COLO829 (cell line): ENCODE results near the gene ABR.
"Not testable (repeated sequence)": the region's sequence is repeated elsewhere in the genome, so short reads cannot be mapped to it uniquely, and the experiment has no call there.

Experiments used
- DNase-seq: peaks from one replicate; pipeline ENCODE4 v3.0.0; 2012; ENCODE audit warnings: low spot score

Gene ABR

DNA sequence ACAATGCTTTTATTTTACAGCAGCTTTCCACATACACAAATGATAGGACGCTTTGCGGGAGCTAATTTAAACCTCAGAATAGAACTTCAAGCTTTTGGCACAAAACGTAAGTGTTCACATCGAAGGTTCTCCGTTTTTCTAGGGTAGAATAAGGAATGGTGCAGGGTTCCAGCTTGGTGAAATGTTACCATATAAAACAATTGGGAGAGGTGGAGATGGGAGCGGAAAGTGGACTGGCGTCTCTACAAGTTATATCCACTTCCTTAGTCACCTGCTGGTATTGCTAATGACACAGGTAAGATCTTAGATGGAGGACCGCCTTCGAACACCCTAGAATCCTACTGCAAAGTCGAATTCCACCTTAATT is 198.5 kb downstream of the ABR start:
- no peak for DNase-seq

DNA sequence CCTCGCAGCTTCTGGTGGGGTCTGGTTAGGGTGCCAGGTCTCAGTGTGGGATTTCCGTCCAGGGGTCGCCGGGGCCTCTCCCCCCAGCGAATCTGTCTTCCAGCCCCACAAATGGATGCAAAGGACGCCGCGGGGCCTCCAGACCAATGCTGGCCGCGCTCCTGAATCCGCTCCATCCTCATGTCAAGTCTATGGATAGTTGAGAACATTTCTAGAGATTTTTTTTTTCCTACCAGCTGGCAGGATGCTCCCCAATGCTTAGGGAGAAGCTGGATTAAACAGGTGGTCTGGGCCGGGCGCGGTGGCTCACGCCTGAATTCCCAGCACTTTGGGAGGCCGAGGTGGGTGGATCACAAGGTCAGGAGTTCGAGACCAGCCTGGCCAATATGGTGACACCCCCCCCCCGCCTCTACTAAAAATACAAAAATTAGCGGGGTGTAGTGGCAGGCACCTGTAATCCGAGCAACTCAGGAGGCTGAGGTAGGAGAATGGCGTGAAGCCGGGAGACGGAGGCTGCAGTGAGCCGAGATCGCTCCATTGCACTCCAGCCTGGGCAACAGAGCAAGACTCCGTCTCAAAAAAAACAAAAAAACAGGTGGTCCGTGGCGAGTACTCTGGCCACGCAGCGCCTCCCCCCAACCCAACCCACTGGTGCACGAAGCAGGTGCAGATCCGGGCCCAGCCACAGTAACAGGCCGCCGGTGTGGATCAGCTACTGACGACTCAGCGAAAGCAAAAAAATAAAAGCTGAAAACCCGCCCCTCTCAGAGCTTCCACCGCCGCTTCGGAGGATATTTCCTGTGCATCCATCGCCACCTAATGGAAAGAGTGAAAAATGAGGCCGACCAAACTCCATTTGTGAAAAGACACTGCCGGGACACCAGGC is 199.1 kb downstream of the ABR start:
- peak; percentile 63 for DNase-seq

DNA sequence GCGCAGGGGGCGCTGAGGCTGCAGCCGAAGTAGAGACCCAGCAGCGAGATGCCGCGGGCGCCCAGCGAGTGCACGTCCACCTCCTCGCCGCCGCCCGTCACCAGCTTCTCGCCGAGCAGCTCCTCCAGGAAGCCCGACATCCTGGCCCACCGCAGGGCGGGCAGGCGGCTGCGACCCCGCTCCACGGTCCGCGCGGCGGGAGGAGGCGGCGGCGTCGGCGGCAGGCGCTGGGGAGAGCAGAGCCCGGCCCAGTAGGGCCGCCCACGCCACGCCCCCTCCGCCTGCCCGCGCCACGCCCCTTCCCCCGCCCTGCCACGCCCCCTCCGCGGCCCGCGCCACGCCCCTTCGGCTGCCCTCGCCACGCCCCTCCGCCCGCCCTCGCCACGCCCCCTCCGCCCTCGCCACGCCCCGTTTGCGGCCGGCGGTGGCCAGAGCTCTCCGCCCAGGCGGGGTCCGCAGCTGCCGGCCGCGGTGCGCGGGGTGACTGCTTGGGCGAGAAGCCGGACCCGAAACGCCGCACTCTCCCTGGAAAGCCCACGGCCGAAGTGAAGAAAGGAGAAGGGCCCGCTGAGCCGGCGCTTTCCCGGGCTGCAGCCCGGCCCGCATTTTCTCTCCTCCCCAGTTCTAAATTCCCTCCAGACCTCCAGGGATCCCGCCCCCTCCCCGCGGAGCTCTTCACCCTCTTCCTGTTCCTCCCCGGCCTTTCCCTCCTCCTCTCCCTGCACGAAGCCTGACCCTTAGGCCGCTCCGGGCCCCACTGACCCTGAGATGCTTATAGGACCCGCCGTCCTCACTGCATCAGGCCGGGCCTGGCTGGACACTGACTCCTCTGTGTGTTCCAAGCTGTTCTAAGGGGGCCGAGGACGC is 200.0 kb downstream of the ABR start, which contains the start of gene NXN:
Gene NXN (minus strand): TSS at position 238 of the 867 bp plus-strand sequence.
- DNase-seq: peak; percentile 71

- no peak for DNase-seq
Measured at GRCh38 chr17:979212-979538, 200.6 kb downstream of the ABR start.

DNA sequence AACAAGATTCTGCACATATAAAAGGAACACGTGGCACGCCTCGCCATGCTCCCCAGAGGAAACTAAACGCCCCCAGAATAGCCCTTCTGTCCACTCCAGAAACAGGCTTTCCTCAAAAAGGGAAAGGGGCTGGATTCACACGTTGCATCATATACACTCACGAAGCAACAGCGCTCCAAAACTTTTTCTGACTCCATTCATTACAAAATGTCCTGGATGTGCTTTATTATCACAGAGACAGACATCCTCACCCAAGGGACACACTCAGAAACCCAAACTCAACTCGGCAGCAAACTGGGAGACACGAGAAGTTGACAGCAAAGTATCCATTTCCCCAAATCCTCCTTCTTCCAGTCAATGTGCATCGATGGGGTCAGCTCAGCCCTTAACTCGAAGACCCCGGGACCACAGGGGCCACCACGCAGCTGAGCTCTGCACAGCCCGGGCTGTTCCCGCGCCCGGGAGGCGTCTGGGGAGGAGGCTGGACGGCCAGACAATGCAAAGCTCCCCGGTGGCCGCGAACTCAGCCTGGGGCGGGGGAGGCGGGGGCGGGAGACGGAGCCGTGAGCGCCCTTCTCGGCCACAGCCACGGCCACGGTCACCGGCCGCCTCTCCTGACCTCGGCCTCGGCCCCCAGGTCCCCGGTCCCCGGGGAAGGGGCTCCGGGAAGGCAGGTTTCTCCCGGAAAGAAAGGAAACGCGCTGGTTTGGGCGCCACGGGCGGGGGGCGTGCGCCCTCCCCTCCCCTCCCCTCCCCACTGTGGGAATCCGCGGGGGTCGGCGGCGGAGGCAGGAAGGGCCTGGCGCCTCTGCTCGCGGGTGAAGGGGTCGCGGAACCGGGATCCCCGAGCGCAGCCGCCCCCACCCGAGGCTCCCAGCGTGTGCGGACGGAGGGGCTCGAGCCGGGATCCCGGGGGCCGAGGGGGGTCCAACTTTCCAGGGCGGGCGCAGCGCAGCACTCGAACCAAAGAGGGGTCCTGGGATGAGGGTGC is 201.4 kb downstream of the ABR start:
- no peak for DNase-seq

DNA sequence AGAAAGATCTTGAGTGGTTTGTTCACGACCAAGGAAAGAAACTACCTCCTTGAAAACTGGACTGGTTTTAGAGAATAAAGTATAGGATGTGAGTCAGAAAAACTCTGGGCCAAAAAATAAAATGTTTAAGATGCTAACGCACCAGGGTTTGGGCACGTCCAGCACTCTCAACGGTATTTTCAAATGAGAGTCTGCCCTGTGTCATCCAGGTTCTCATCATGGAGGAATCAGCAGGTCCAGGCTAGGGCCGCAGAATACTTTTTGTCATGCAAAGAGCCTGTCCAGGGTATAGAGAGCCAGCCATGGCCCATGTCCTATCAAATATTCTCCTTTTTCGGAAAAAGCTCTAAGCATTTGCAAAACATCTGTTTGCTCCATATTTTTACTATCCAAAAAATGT is 202.6 kb downstream of the ABR start:
- no peak for DNase-seq

- DNase-seq: no peak
Measured at GRCh38 chr17:976312-976711, 203.5 kb downstream of the ABR start.

GRCh38 chr17:975371-975915 is 204.3 kb downstream of the ABR start:
- DNase-seq: no peak

DNA sequence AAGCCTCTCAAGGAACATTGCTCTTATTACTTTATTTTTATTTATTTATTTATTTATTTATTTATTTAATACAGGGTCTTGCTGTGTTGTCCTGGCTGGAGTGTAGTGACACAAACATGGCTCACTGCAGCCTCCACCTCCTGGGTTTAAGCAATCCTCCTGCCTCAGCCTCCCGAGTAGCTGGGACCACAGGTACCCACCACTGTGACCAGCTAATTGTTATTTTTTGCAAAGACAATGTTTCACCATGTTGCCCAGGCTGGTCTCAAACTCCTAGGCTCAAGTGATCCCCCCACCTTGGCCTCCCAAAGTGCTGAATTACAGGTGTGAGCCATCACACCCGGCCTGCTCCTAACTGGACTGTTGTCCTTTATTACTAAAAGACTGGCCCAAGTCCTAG is 205.0 kb downstream of the ABR start:
- not testable (repeated sequence) for DNase-seq

GRCh38 chr17:973053-973452 is 206.7 kb downstream of the ABR start:
- DNase-seq: no peak

DNA sequence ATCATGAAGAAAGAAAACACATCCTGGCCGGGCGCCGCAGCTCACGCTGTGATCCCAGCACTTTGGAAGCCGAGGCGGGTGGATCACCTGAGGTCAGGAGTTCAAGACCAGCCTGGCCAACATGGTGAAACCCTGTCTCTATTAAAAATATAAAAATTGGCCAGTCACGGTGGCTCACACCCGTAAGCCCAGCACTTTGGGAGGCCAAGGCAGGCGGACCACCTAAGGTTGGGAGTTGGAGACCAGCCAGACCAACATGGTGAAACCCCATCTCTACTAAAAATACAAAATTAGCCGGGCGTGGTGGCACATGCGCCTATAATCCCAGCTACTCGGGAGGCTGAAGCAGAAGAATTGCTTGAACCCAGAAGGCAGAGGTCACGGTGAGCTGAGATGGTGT is 207.9 kb downstream of the ABR start:
- not testable (repeated sequence) for DNase-seq

DNA sequence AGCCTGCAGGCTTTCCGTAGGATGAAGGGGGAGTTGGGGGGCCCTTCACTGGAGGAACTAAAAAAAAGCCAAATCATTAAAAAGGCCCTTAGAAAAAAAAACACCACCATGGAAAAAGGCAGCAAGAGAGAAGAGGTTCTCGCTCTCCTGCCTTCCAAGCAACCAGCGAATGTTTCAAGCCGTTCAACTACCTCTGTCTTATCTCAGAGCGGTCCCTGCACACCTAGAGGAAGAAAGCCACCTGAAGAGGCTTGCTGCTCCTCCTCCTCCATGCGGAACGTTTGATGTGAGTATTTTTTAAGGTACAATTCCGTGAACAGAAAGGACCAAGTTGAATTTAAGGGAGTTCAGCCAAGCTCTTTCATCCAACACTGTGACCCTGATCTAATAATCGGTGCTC is 209.4 kb downstream of the ABR start:
- DNase-seq: no peak

DNA sequence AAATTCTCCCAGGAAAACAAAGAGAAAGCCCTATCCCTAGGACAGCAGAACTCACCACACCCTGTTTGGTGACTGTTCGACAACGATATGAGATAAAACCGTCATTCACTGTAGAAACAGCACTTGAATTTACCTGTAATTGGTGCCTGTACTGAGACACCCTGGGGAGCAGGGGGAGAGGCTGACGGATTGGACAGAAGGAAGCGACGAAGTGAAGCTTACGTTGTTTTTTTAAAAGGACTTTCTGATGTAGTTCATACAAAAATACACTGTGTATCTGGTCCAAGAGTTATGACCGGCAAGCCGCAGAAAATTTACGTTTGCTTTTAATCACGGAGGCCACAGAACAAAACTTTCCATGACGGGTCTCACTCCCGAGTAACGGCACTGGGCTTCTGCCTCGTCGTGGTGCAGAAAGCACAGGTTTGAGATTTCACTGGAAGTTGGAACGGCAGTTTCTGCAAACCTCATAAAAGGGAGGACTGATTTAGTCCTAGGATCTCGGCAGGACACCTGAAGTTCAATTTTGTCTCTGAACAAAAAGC is 209.9 kb downstream of the ABR start:
- no peak for DNase-seq

DNA sequence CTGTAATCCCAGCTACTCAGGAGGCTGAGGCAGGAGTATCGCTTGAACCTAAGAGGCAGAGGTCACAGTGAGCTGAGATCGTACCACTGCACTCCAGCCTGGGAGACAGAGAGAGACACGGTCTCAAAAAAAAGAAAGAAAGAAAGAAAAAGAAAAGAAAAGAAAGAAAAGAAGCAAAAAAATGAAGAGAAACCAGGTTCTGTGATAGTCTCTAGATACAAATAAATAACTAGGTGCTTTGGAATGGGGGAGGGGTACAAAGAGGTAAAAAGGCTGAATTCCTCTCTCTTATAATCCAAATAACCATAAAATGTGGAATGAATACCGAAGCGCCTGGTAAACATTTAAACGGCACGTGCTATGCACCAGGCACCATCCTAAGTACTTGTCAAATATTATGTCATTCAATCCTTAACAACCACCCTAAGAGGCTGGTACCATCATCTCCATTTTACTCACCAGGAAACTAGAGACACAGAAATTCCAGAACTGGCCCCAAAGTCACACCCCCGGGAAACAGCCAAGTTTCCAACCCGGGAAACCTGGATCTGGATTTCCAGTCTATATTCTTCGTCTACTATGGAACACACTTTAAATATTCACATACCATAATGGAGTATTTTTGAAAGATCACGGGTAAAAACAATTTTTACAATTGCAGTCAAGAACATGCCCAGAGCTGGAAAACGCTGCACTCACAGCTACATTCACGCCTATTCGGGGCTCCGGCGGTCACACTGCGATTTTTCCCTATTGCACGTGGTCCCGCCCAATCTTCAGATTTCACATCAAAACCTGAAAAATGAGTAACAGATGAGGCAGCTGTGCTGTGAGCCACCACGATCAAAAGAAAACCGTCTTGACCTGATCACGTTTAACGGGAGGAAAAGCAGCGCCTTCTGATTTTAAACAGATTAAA is 210.7 kb downstream of the ABR start:
- no peak for DNase-seq

DNA sequence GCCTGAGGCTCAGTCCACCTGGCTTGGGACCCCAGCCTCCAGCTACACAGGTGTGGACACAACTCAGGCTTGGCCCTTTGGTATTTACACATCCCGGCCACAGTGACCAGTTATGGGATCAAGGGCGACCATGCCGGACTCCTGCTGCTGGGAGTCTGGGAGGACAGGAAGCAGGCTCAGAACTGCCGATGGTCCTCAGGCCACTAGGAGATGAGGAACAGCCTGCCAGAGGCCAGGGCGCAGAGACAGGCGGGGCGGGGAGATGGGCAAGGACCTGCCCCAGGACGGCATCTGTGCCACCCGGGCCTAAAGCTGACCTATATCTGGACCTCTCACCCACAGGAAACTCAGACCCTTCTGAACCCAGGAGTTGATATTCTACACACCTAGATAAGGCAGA is 212.7 kb downstream of the ABR start:
- no peak for DNase-seq

GRCh38 chr17:965311-965989 is 214.3 kb downstream of the ABR start:
- no peak for DNase-seq

- no peak for DNase-seq
Measured at GRCh38 chr17:964876-965275, 214.9 kb downstream of the ABR start.

DNA sequence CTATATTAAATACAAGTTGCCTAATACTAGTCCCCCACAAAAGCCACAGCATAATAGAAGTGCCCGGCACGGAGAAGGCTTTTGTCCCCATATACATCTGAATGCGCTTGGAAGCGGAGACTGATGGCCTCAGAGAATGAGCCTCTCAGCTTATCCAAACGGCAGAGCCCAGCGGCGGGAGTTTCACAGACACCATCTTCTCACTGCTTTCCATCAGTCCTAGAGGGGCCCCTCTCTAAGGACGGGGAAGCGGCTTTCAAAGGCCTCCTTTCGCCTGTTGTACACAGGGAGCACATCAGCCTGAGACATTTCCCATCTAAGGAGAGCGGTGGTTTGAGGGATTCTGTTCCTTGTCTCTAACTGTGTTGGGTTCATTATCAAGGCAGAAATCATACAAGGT is 217.1 kb downstream of the ABR start:
- DNase-seq: no peak

DNA sequence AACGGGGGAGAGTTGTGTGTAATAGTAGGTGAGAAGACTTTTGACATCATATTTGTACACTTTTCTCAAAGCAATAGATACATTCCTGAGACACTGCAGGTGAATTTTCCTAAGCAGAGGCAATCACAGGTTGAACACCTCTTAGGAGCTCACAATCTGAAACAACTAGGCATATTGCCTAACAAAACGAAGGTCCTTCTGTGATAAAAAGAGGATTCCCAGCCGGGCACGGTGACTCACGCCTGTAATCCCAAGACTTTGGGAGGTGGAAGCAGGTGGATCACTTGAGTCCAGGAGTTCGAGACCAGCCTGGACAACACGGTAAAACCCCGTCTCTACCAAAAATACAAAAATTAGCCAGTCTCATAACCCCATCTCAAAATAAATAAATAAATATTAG is 217.6 kb downstream of the ABR start:
- no peak for DNase-seq
